NCI-H2171 treated with DMSO at 0.1 percent for 48 hours (cell line): Measurements from ENCODE around the gene SCNN1B.
"Not testable (repeated sequence)": the region's sequence is repeated elsewhere in the genome, so short reads cannot be mapped to it uniquely, and the experiment has no call there.

ENCODE experiments used
- DNase-seq: peaks from one replicate; lab custom pipeline; 2025; lab: John Stamatoyannopoulos, UW

The SCNN1B gene

DNA sequence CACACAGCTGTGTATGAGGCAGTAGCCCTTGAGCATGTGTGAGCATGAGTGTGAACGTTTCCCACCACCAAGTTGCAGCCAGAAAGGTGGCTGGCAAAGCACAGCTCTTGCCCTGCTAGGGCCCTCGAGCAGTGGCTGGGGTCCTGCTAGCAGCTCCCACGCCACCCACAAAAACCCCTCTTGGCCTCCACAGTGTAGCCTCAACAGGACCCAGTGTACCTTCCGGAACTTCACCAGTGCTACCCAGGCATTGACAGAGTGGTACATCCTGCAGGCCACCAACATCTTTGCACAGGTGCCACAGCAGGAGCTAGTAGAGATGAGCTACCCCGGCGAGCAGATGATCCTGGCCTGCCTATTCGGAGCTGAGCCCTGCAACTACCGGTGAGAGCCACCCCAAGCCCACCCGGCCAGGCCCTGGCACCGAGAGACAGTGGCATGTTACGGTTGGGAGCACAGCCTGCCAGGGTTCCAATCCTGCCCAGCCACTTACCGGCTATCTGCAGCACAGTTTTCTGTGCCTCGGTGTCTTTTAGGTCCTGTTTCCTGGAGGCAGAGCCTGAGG lies 53.1 kb downstream of the SCNN1B start:
- DNase-seq = no peak

DNA sequence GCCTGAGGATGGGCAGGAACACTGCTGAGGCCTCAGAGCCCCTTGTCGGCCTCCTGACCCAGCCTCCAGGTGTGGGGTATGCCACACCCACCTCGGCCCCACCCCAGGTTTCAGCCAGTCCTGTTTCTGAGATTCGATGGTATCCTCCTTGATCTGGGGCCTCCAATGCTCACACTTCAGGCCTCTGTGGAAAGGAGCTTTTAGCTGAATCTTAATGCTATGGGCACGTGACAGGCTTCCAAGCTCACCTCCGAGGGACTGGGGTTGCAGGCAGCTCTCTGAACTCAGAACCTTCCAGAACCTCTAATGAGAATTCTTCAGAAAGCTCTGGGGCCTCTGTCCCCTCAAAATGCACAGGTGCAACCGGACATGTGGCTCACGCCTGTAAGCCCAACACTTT lies 54.8 kb downstream of the SCNN1B start:
- no peak for DNase-seq

DNA sequence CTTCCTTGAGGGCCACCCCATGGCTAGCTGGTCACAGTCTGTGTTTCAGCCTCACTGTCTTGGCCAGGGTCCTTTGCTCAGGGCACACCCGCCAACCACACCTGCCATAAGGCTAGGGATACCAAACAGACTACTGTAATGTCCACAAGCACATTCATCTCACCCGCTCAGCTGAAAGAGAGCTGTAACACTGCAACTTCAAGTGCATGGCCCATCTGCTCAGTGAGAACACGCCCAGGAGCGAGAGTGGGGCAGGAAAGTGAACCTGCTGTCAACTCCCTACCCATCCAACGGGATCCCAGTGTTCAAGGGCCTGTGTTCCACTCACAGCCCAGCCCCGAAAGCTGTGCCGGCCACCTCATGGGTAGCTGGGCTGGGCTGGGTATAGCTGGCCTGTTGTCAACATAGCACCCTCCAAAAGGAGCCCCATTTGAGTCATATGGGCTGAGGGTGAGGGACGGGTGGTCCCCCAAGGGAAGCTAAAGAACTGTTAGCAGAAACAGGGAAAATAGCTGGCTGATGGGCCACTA lies 55.7 kb downstream of the SCNN1B start:
- DNase-seq = peak; percentile 82

DNA sequence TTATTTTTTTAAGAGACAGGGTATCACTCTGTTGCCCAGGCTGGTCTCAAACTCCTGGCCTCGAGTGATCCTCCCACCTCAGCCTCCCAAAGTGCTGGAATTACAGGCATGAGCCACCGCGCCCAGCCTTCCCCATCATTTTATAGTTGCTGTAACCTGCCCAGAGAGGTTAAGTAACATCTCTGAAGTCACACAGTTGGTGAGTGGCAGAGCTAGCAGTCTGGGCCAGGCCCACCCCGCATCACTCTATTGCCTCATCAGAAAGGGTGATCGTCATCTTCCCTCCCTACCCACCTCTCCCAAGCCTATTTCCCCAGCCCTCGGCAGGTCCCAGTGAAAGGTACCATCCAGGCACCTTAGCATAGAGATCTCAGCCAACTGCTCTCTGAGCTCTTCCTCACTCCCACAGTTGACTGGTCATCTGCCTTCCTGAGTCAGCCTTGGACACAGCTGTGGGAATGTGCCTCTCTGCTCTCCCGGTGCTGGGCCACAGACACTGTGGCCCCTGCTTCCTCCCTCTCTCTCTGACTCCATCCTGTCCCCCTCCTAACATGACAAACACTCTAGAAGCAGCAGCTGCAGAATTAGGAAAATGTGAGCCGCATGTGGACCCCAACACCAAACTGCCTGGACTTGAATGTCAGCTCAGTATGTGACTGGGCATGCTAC lies 57.1 kb downstream of the SCNN1B start:
- DNase-seq = no peak

DNA sequence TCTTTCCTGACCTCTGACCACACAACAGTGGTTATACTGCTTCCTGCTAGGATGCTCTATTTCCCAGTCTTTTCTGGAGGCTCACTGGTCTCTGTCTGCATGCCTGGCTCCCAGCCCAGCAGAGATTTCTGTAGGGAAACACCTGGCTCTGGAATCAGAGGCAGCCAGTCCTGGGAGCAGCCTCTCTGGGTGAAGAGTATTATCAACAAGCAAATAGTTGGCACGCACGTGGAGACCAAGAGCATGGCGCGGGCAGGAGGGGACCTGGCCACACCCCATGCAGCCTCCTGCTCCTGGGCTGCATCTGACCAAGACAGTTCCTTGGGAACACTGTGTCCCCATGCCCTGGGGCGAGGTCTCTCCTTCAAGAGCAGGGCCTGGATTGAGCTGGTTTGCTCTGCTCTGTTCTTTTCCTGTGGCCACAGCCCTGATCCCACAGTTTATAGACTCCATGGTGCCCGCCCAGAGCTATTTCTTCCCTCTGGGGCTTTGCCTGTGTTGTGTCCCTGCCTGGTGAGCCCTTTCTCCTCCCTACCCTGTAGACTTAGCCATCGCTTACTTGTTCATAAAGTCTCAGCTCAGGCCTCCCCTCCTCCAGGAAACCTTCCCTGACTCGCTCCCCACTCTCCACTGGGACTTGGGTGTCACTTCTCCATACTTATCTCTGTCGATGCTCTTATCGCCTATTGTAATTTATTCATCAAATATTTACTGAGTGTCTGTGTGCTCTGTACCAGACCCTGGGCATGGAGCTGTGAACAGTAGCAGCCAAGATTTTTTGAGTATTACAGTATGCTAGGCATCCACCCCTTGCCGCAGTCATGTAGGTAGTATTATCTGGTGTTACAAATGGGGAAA lies 60.6 kb downstream of the SCNN1B start:
- DNase-seq = peak; percentile 46

- no peak for DNase-seq
These were observed 63.6 kb downstream of the SCNN1B start for GRCh38 chr16:23365602-23366240.

GRCh38 chr16:23366341-23366740 lies 64.2 kb downstream of the SCNN1B start:
- DNase-seq = not testable (repeated sequence)

DNA sequence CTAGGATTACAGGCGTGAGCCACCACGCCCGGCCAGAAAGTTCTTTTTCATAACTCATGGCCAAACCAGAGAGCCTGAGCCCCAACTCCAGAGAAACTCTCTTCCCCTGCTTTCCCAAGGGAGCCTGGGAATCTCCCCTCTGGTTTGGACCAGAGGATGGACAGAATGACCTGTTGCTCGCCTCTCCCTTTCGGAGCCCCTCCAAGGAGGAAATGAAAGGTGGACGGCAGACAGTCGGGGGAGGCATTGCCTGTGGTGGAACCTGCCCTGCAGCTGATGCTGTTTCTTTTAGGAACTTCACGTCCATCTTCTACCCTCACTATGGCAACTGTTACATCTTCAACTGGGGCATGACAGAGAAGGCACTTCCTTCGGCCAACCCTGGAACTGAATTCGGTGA lies 65.5 kb downstream of the SCNN1B start:
- no peak for DNase-seq

DNA sequence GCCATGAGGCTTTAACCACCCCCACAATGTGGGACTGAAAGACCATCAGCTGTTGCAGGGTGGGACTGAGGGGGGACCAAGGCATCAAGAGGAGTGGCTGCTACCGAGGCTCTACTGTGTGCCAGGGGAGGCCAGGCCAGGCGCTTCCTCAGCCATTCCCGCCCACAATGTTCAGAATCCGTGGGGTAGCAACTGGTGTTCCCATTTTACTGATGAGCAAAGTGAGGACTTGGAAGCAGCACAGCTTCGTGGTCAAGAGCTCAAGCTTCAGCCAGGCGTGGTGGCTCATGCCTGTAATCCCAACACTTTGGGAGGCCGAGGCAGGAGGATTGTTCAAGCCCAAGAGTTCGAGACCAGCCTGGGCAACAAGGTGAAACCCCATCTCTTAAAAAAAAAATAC lies 65.9 kb downstream of the SCNN1B start:
- no peak for DNase-seq

GRCh38 chr16:23368469-23368868 lies 66.4 kb downstream of the SCNN1B start:
- DNase-seq = no peak

DNA sequence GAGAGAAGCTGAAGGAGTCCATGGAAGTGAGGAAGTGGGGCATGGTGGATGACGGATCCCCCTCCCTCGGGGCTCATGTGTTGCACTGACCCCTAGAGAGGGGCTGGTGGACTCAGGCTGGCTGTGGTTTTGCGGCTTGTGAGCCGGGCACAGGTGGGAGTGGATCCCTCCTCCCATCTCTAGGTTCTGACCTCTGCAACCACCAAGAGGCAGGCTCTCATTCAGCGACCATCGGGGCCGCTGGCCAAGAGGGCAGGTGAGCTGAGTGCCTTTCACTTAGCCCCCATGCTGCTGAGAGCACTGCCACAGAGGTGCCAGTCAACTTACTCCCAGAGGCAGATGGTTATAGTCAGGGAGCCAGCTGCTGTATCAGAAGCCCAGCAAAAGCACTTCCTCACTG lies 67.3 kb downstream of the SCNN1B start:
- DNase-seq = peak; percentile 32

GRCh38 chr16:23371368-23371767 lies 69.3 kb downstream of the SCNN1B start:
- no peak for DNase-seq

DNA sequence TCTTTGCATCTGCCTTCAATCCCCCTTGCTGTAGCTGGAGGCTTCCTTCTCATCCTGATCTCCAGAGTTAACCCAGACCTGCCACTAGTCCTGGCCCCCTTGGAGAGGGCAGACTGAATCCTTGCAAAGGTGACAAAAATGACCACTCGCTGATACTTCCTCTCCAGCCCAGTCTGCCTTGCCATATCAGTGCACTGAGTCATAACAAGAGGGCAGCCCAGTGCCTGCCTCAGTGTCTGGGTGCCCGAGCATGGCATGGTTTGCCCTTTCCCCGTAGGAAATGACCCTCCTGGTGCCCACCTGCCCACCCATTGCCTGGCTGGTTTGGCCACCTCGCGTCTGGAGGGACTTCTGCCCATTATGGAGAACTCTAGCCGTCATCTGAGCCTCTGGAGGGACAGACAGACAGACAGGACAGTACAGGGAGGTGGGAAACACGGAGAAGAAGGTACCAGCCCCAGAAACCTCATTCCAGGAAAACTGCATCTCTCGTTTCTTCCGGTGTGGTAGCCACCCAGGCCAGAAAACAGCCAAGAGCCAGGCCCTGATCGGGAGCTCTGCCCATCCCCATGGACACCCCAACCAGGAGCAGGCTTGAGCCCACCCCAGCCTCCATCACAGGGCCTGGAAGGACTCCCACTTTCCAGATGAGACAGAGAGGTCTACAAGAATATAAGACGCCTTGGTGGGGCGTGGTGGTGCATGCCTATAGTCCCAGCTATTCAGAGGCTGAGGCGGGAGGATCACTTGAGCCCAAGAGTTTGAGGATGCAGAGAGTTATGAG lies 71.5 kb downstream of the SCNN1B start:
- no peak for DNase-seq

DNA sequence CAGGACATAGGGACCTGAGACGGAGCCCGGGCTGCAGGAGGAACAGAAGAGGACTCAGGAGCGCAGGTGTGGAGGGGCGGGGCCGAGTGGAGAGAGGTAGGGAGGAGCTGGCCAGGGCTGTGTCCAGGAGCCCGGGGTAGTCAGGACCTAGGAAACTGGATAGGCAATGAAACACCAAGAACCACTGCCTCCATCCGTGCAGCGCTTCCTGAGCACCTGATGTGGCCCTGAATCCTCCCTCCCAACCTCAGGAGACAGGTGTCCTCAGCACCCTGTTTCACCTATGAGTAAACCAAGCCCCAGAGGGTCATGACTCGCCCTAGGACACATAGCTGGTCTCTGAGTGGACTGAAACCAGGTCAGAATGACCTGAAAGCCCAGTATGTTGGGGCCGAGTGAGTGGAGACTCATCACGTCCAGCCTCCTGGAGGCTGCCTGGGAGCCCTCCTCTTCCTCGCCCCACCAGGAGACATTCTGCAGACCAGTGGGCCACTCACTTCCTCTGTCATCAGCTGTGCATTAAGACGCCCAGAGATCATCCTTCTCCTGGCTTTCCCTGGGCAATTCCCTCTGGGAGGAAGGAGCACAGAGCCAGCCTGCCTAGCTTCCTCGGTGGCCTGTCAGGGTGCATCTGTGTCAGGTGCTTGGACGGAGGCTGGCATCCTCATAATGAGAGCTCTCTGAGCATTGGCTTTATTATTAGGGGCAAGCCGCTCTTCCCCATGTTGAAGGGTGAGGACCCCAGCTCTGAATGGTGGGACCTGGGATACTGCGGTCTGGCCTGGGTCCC lies 72.8 kb downstream of the SCNN1B start:
- DNase-seq = no peak

DNA sequence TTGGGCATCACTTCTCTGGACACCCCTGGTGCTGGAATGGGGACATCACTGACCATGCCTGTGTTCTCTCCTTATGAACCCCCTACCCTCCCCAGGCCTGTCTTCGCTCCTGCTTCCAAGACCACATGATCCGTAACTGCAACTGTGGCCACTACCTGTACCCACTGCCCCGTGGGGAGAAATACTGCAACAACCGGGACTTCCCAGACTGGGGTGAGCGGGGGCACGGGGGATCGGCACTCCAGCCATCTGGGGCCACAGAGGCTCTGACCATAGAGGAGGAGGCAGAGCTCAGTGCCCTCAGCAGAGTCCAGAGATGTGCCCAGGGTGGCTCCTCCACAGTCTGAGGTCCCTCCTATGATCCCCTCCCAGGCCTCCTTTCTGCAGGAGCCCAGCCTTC lies 73.5 kb downstream of the SCNN1B start:
- no peak for DNase-seq

DNA sequence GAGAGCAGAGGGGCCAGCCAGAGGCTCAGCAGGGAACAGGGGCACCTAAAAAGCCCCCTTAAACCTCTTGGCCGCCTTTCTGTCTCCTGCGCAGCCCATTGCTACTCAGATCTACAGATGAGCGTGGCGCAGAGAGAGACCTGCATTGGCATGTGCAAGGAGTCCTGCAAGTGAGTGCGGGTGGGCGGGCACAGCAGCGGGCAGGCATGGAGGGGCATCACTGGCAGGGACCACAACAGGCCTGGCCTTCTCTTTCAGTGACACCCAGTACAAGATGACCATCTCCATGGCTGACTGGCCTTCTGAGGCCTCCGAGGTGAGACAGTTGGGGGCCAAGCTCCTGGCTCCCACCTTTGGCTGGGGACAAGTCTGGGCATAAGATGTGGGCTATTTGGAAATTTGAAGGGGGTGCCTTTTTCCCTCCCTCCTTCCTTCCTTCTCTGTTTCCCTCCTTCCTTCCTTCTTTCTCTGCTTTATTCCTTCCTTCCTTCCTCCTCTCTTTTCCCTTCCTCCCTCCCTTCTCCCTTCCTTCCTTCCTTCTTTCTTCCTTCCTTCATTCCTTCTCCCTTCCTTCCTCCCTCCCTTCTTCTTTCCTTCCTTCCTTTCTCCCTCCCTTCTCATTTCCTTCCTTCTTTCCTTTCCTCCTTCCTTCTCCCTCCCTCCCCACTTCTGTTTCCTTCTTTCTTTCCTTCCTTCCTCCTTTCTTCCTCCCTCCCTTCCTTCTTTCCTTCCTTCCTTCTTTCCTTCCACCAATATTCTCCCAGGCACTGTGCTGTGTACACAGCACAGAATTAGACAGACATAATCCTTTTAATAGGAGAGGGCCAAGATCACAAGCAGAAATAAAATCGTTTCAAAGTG lies 75.2 kb downstream of the SCNN1B start:
- DNase-seq = no peak

GRCh38 chr16:23378256-23378655 lies 76.2 kb downstream of the SCNN1B start:
- DNase-seq = no peak

GRCh38 chr16:23378921-23379320 lies 76.8 kb downstream of the SCNN1B start:
- DNase-seq = no peak

GRCh38 chr16:23379707-23380106 lies 77.6 kb downstream of the SCNN1B start:
- no peak for DNase-seq

DNA sequence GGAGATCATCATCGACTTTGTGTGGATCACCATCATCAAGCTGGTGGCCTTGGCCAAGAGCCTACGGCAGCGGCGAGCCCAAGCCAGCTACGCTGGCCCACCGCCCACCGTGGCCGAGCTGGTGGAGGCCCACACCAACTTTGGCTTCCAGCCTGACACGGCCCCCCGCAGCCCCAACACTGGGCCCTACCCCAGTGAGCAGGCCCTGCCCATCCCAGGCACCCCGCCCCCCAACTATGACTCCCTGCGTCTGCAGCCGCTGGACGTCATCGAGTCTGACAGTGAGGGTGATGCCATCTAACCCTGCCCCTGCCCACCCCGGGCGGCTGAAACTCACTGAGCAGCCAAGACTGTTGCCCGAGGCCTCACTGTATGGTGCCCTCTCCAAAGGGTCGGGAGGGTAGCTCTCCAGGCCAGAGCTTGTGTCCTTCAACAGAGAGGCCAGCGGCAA lies 78.4 kb downstream of the SCNN1B start:
- DNase-seq = no peak
